Measurements from ENCODE around the gene LRPAP1. TPM values are rescaled to one million over a fixed set of nuclear protein-coding genes. Genes with fewer than 3 reads are reported as not detected.

The LRPAP1 gene
- total RNA-seq, 1 donor from 2014 or later, result 53.7 TPM

GRCh38 chr4:3524349-3524748 is 7.9 kb downstream of the LRPAP1 start:
- no peak for TF ChIP-seq CTCF (IDR thresholded peaks at IDR 0.05; ENCODE audit: insufficient read depth, low read length, severe bottlenecking)
- DNase-seq (ENCODE audit: low read depth) (no peak), FAIRE-seq (peak; percentile 55)
- peaks cover 58% of the 10 kb centered on the region for H3K36me3 ChIP-seq (ENCODE audit: control insufficient read depth, insufficient read depth, low read length)
- no peaks in the 10 kb centered on the region for H3K27me3 ChIP-seq (ENCODE audit: control insufficient read depth, insufficient read depth, low read length)
- no peak overlapping the region for H3K4me3 ChIP-seq (ENCODE audit: low read depth, low read length)

GRCh38 chr4:3523628-3524221 is 8.5 kb downstream of the LRPAP1 start:
- no peaks in the 10 kb centered on the region for H3K27me3 ChIP-seq (ENCODE audit: control insufficient read depth, insufficient read depth, low read length)
- peaks cover 58% of the 10 kb centered on the region for H3K36me3 ChIP-seq (ENCODE audit: control insufficient read depth, insufficient read depth, low read length)
- H3K4me3 ChIP-seq (ENCODE audit: low read depth, low read length), result no peak overlapping the region
- DNase-seq (ENCODE audit: low read depth) (no peak), FAIRE-seq (no peak)
- TF ChIP-seq CTCF (IDR thresholded peaks at IDR 0.05; ENCODE audit: insufficient read depth, low read length, severe bottlenecking), result no peak

- DNase-seq (ENCODE audit: low read depth) (no peak), FAIRE-seq (no peak)
- Histone ChIP-seq H3K27me3 (ENCODE audit: control insufficient read depth, insufficient read depth, low read length) (no peaks in the 10 kb centered on the region), H3K4me3 (ENCODE audit: low read depth, low read length) (no peak overlapping the region), H3K36me3 (ENCODE audit: control insufficient read depth, insufficient read depth, low read length) (peaks cover 54% of the 10 kb centered on the region)
- no peak for TF ChIP-seq CTCF (IDR thresholded peaks at IDR 0.05; ENCODE audit: insufficient read depth, low read length, severe bottlenecking)
Observed at GRCh38 chr4:3523146-3523627, 9.0 kb downstream of the LRPAP1 start.

GRCh38 chr4:3522651-3523050 is 9.6 kb downstream of the LRPAP1 start:
- DNase-seq (ENCODE audit: low read depth), result no peak
- H3K36me3 ChIP-seq (ENCODE audit: control insufficient read depth, insufficient read depth, low read length), result peaks cover 52% of the 10 kb centered on the region
- no peak overlapping the region for H3K4me3 ChIP-seq (ENCODE audit: low read depth, low read length)
- TF ChIP-seq CTCF (IDR thresholded peaks at IDR 0.05; ENCODE audit: insufficient read depth, low read length, severe bottlenecking), result no peak
- FAIRE-seq, result no peak
- H3K27me3 ChIP-seq (ENCODE audit: control insufficient read depth, insufficient read depth, low read length), result no peaks in the 10 kb centered on the region

- no peak for FAIRE-seq
- no peak overlapping the region for H3K4me3 ChIP-seq (ENCODE audit: low read depth, low read length)
- no peak for TF ChIP-seq CTCF (IDR thresholded peaks at IDR 0.05; ENCODE audit: insufficient read depth, low read length, severe bottlenecking)
- no peak for DNase-seq (ENCODE audit: low read depth)
- H3K36me3 ChIP-seq (ENCODE audit: control insufficient read depth, insufficient read depth, low read length), result peaks cover 50% of the 10 kb centered on the region
- H3K27me3 ChIP-seq (ENCODE audit: control insufficient read depth, insufficient read depth, low read length), result no peaks in the 10 kb centered on the region
Observed at GRCh38 chr4:3522326-3522640, 9.9 kb downstream of the LRPAP1 start.

Data from bronchial epithelial cell (primary cell).